ENCODE measurements around the gene TULP4.
"Not testable (repeated sequence)": the region's sequence is repeated elsewhere in the genome, so short reads cannot be mapped to it uniquely, and the experiment has no call there.

Gene TULP4

GRCh38 chr6:158475344-158476302, 163.4 kb downstream of the TULP4 start:
- DNase-seq, result peak; percentile 64

DNA sequence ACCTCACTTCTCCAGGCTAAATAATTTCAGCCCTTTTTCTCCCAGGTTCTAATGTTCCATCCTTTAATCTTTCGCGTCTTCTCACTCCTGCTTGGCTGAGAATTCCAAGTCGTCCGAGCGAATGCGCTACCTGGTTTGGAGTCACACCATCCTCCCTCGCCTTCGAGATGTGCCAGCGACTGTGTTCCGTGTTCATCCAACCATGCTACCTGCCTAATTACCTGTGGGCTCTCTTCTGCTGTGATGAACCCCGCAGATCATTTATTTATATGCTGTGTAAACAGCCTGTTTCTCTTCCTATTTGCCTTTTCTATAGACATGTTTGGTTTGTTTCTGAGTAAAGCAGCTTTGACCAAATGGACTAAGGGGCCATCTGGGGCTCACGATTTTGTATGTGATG, 164.1 kb downstream of the TULP4 start:
- DNase-seq, result no peak

DNA sequence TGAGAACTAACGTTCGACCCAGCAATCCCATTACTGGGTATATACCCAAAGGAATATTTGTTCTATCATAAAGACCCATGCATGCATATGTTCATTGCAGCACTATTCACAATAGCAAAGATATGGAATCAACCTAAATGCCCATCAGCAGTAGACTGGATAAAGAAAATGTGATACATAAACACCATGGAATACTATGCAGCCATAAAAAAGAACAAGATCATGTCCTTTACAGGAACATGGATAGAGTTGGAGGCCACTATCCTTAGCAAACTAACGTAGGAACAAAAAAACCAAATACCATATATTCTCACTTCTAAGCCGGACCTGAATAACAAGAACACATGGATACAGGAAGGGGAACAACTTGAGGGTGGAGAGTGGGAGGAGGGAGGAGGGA, 165.5 kb downstream of the TULP4 start:
- not testable (repeated sequence) for DNase-seq

DNA sequence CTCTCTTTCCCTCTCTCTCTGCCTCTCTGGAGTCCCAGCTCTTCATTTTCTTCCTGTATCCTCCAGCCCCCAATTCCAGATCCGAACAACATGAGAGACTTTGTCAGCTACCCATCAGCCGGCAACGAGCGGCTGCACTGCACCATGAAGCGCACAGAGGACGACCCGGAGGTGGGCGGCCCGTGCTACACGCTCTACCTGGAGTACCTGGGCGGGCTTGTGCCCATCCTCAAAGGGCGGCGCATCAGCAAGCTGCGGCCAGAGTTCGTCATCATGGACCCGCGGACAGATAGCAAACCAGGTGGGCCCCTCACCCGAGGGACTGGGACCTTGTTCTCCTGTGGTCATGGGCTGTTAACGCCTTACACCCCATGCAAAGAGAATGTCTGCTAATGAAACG, 168.7 kb downstream of the TULP4 start:
- DNase-seq, result no peak

DNA sequence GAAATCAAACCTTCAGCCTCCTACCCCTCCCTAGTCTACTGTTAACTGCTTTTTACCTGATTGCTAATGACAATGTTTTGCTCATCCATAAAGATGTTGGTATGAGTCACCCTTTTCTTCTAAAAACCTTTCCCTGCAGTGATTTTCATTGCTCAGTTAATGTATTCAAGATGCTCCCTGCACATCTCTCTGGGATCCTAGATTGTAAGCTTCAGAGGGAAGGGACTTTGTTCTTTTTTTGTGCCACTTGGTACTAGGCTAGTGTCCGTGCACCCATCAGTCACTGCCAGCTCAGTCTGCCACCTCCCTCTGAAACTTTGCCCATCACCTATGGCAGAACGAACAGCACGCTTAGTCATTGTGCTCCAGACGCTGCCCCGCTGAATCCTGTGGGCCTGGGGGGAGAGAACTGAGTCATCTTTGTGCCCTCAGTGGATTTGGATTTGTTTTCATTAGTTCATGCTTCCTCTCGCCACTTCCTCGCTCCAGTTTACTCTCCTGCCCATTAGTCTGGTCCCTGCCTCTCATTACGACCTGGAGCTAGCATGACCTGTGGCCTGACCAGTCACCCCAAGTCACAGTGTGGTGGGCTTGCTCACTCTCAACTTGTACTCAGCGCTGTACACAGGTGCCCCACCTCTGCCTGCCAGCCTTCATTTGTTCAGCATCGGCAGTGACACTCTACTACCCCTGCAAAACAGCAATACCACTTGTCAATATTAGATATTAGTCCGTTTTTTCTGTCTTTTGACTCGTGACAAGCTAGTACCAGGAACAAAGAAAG, 169.6 kb downstream of the TULP4 start:
- DNase-seq, result no peak

- no peak for DNase-seq
Measured at GRCh38 chr6:158485431-158485830, 173.2 kb downstream of the TULP4 start.

GRCh38 chr6:158487495-158487894, 175.2 kb downstream of the TULP4 start:
- DNase-seq, result no peak

DNA sequence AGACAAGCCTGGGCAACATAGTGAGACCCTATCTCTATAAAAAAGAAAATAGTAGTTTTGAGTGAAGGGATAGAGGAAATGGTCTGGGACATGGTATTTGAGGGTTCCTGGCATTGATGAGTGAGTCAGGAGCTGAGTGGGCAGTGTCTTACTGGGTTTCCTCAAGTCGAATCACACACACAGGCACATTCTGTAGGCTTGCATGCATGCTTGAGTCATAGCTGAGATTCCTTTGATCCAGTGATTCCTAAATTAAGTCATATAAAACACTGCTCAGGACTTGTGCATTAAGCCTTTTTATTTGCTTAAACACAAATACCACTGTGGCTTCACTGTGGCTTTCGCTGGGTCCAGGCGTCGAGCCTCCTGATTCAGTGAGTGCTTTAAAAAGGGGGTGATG, 175.8 kb downstream of the TULP4 start:
- no peak for DNase-seq

DNA sequence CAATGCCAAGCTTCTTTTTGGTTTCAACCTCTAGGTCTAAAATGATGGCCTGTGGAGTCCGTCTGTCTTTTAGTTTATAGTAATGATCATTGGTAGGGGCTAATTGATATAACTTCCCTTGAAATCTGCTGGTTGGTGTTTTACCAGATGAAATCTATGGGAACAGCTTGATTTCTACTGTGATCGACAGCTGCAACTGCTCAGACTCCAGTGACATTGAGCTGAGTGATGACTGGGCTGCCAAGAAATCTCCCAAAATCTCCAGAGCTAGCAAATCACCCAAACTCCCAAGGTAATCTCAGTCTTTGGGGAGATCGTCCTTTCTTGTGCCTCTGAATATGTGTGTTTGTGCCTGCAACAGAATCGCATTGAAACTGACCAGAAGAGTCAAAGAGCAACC, 177.2 kb downstream of the TULP4 start:
- no peak for DNase-seq

- no peak for DNase-seq
Measured at GRCh38 chr6:158492881-158493280, 180.6 kb downstream of the TULP4 start.

- no peak for DNase-seq
Measured at GRCh38 chr6:158496700-158497099, 184.4 kb downstream of the TULP4 start.

DNA sequence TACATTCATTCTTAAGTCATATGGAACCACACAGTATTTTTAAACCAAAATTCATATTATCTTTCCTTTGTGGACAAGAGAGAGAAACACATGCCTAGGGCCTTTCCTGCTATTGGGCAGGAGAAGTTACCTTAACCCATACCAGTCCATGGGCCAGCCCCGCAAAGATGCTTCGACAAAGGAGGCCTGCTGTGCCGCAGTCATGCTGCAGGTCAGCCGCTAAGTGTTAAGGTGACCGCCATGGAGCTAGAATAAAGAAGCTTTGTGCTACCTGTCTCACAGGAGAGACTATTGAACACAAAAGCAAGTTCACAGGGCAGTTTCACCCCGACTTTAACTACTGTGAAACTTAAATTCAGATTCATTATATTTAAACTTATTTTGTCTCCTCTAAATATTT, 185.4 kb downstream of the TULP4 start:
- no peak for DNase-seq

GRCh38 chr6:158498362-158498761, 186.1 kb downstream of the TULP4 start:
- DNase-seq, result no peak

DNA sequence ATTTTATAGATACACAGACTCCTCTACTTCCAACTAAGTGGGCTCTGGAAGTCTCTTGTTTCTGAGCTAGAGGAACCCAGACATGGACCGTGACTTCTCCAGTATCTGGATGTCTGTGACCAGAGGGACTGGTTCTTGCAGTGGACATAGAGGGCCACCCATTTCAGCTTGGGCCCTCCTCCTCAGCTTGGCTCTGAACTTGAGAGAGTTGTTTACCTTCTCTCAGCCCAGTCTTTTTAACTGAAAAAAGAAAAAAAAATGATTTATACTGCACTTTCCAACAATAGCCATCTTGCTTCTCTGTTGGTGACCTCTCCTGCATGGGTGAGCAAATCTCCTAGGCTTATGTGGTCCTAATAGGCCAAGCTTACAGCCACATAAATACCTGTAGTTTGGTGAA, 187.3 kb downstream of the TULP4 start:
- DNase-seq, result no peak

DNA sequence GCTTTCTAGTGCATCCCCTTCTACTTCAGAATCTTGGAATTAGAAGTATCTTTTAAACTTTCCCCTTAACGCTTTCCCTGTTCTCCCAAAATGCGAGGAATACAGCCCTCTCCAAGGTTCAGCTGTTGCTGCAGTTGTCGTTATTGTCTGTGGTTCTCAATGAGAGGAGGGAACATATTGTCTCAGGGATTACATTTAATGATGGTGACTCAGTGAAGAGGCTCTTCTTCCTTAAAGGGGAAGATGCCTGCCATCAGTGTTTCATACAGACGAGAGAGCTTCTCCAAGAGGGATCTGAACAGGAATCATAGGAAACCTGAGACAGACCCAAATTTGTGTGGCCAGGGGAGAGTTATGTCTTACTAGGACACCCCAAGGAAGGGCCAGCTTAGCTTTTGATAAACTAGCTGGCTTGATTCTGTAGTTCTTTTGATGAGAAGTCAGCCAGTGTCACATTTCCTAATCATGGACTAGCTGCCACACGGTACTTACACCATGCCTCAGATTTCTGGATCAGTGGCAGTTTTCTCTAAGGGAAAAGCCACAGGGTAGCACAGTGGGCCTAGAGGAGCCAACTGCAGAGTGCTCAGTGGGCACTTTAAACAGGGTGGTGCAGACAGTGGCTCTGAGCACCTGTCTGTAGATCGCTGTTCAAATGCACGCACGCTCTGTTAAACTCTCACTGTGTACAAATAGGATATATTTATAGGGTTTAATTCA, 187.9 kb downstream of the TULP4 start:
- DNase-seq, result peak; percentile 22

DNA sequence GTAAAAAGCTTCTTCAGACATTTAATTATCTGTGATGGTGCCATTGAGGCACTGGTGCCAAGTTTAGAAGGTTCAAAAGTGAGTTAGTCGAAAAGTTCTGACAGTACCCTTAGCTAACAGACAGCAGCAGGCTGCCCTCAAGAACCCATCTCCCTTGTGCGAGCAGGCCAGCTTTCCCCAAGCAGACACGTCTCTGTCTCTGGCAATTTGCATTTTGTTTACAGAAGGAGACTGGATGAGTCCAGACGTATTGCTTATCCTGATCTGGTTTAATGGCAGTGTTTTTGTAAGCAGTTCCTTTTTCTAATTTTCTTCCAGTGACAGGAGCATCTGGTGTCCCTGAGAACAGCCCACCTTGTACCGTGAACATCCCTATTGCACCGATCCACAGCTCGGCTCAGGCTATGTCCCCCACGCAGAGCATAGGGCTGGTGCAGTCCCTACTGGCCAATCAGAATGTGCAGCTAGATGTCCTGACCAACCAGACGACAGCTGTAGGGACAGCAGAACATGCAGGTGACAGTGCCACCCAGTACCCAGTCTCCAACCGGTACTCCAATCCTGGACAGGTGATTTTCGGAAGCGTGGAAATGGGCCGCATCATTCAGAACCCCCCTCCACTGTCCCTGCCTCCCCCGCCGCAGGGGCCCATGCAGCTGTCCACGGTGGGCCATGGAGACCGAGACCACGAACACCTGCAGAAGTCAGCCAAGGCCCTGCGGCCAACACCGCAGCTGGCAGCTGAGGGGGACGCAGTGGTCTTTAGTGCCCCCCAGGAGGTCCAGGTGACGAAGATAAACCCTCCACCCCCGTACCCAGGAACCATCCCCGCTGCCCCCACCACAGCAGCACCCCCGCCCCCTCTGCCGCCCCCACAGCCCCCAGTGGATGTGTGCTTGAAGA, 189.3 kb downstream of the TULP4 start:
- DNase-seq, result no peak

DNA sequence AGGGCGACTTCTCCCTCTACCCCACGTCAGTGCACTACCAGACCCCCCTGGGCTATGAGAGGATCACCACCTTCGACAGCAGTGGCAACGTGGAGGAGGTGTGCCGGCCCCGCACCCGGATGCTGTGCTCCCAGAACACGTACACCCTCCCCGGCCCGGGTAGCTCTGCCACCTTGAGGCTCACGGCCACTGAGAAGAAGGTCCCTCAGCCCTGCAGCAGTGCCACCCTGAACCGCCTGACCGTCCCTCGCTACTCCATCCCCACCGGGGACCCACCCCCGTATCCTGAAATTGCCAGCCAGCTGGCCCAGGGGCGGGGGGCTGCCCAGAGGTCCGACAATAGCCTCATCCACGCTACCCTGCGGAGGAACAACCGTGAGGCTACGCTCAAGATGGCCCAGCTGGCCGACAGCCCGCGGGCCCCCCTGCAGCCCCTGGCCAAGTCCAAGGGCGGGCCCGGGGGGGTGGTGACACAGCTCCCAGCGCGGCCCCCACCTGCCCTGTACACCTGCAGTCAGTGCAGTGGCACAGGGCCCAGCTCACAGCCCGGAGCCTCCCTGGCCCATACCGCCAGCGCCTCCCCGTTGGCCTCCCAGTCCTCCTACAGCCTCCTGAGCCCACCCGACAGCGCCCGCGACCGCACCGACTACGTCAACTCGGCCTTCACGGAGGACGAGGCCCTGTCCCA, 190.1 kb downstream of the TULP4 start:
- no peak for DNase-seq

DNA sequence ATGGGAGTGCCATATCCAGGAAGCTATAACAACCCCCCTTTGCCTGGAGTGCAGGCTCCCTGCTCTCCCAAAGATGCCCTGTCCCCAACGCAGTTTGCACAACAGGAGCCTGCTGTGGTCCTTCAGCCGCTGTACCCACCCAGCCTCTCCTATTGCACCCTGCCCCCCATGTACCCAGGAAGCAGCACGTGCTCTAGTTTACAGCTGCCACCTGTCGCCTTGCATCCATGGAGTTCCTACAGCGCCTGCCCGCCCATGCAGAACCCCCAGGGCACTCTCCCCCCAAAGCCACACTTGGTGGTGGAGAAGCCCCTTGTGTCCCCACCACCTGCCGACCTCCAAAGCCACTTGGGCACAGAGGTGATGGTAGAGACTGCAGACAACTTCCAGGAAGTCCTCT, 191.0 kb downstream of the TULP4 start:
- no peak for DNase-seq

DNA sequence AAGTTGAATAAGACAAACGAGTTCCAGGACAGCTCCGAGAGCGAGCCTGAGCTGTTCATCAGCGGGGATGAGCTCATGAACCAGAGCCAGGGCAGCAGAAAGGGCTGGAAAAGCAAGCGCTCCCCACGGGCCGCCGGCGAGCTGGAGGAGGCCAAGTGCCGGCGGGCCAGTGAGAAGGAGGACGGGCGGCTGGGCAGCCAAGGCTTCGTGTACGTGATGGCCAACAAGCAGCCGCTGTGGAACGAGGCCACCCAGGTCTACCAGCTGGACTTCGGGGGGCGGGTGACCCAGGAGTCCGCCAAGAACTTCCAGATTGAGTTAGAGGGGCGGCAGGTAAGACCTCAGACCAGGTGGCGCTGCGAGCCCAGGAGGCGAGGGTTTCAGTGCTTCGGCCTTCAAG, 191.6 kb downstream of the TULP4 start:
- DNase-seq, result no peak

DNA sequence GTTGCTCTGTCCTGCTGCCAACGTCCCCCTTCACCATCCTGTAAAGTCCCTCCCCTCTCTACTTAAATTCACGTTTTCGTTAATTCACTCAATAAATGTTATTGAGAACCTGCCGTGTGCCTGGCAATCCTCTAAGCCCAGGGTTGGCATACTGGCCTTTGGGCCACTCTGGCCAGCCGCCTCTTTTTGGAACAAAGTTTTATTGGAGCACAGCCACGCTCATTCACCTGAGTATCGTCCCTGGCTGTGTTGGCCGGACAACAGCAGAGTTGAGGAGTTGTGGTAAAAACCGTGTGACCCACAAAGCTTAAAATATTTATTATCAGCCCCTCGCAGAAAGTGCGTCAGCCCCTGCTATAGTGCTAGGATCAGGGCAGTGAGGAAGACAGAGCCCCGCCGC, 192.9 kb downstream of the TULP4 start:
- no peak for DNase-seq

- DNase-seq, result no peak
Measured at GRCh38 chr6:158506601-158507000, 194.3 kb downstream of the TULP4 start.

- DNase-seq, result no peak
Measured at GRCh38 chr6:158507174-158507573, 194.9 kb downstream of the TULP4 start.

Measured in NCI-H1436 (cell line).